SK-N-SH (cell line): ENCODE results near the gene AMIGO2. TPM values are rescaled to one million over a fixed set of nuclear protein-coding genes. Genes with fewer than 3 reads are reported as not detected.

Source experiments
- CTCF ChIA-PET: fragments of 300-600, 350-600 bp; formaldehyde crosslinking; extraction: SDS; loops from one replicate; lab custom pipeline; 2021; lab: Yijun Ruan, JAX
- POLR2A ChIA-PET: fragments of 350-600 bp; sonication (Branson Sonifier 250); formaldehyde crosslinking; extraction: SDS; loops from one replicate; lab custom pipeline; 2020; ENCODE audit warnings: antibody characterized with exemption, inconsistent platforms; lab: Yijun Ruan, JAX
- DNase-seq: peaks from one replicate; pipeline ENCODE4 v3.0.0; 2012
- H2AFZ ChIP-seq: fragments of 200-600 bp; sonication (generic); 2 replicates; pipeline ENCODE4 v1.8.1; 2016; ENCODE audit warnings: antibody characterized with exemption, mild to moderate bottlenecking, low read depth
- H3F3A ChIP-seq: fragments of 200-600 bp; sonication (generic); replicated peaks from 2 replicates; pipeline ENCODE3; 2016; ENCODE audit warnings: antibody characterized with exemption, mild to moderate bottlenecking; ENCODE audit not compliant: insufficient read depth
- H3K27ac ChIP-seq, 2 experiments: fragments of 200-500 bp in 1 of 2; fragments of 200-600 bp in 1 of 2; sonication (Bioruptor generic) in 1 of 2; sonication (generic), shearing (Covaris generic) in 1 of 2; 2 replicates each; pipeline versions ENCODE4 v1.5.1 to v1.6.1; 2014 to 2016; ENCODE audit warnings: low read depth in 2 of 2, inconsistent platforms in 1 of 2, low read length in 1 of 2, mild to moderate bottlenecking in 1 of 2, mixed read lengths in 1 of 2
- H3K27me3 ChIP-seq: fragments of 200-600 bp; sonication (generic), shearing (Covaris generic); 2 replicates; pipeline ENCODE4 v1.6.1; 2016; ENCODE audit warnings: mixed run types; ENCODE audit not compliant: insufficient read depth
- H3K36me3 ChIP-seq, 2 experiments: fragments of 200-500 bp in 1 of 2; fragments of 200-600 bp in 1 of 2; sonication (Bioruptor generic) in 1 of 2; sonication (generic) in 1 of 2; replicated peaks in 1 of 2; 2 replicates each; pipeline versions ENCODE3 to v1.5.1; 2014 to 2016; ENCODE audit warnings: low read length in 1 of 2, mild to moderate bottlenecking in 1 of 2; ENCODE audit not compliant: insufficient read depth in 2 of 2, control insufficient read depth in 1 of 2
- H3K4me1 ChIP-seq, 2 experiments: fragments of 200-500 bp in 1 of 2; fragments of 200-600 bp in 1 of 2; sonication (Bioruptor generic) in 1 of 2; sonication (generic), shearing (Covaris generic) in 1 of 2; 2 replicates each; pipeline versions ENCODE4 v1.5.1 to v1.6.1; 2014 to 2016; ENCODE audit warnings: low read depth in 1 of 2, low read length in 1 of 2, mixed run types in 1 of 2; ENCODE audit not compliant: insufficient read depth in 2 of 2, control insufficient read depth in 1 of 2
- H3K4me2 ChIP-seq: fragments of 200-600 bp; sonication (generic), shearing (Covaris generic); 2 replicates; pipeline ENCODE4 v1.6.1; 2017; ENCODE audit warnings: mixed run types
- H3K4me3 ChIP-seq, 2 experiments: fragments of 200-500 bp in 1 of 2; fragments of 200-600 bp in 1 of 2; sonication (Bioruptor generic) in 1 of 2; sonication (generic), shearing (Covaris generic) in 1 of 2; 2 replicates each; pipeline versions ENCODE4 v1.5.1 to v1.8.1; 2014 to 2016; ENCODE audit warnings: low read depth in 2 of 2, inconsistent platforms in 1 of 2, low read length in 1 of 2, mild to moderate bottlenecking in 1 of 2, mixed read lengths in 1 of 2, moderate library complexity in 1 of 2
- H3K79me2 ChIP-seq: fragments of 200-600 bp; sonication (generic); 2 replicates; pipeline ENCODE4 v1.8.1; 2017; ENCODE audit warnings: mild to moderate bottlenecking; ENCODE audit not compliant: insufficient read depth
- H3K9ac ChIP-seq: fragments of 200-600 bp; sonication (generic); 2 replicates; pipeline ENCODE4 v1.6.1; 2017; ENCODE audit warnings: mixed run types
- H3K9me2 ChIP-seq: fragments of 200-600 bp; sonication (generic); 2 replicates; pipeline ENCODE4 v1.6.1; 2017; ENCODE audit warnings: mixed run types
- H3K9me3 ChIP-seq: fragments of 200-600 bp; sonication (generic); 2 replicates; pipeline ENCODE4 v1.6.1; 2017; ENCODE audit warnings: mixed run types, mild to moderate bottlenecking, moderate library complexity
- H4K20me1 ChIP-seq: fragments of 200-600 bp; sonication (generic); 2 replicates; pipeline ENCODE4 v1.6.1; 2017; ENCODE audit warnings: mild to moderate bottlenecking, mixed run types; ENCODE audit not compliant: insufficient read depth
- FOSL2 ChIP-seq: IDR thresholded peaks from 2 replicates; pipeline ENCODE4 v1.4.0; 2012; ENCODE audit warnings: low read depth, mild to moderate bottlenecking, moderate library complexity, borderline replicate concordance
- JUND ChIP-seq: IDR thresholded peaks from 2 replicates; pipeline ENCODE4 v1.4.0; 2012
- NFIC ChIP-seq: IDR thresholded peaks from 2 replicates; pipeline ENCODE4 v1.4.0; 2012; ENCODE audit warnings: borderline replicate concordance
- RCOR1 ChIP-seq: fragments of 150-350 bp; IDR thresholded peaks from 2 replicates; pipeline ENCODE4 v1.6.1; 2017; ENCODE audit warnings: antibody characterized with exemption, low read length
- RFX5 ChIP-seq: IDR thresholded peaks from 2 replicates; pipeline ENCODE4 v1.6.1; 2012; ENCODE audit warnings: mild to moderate bottlenecking, improper control_type of control experiment, low read length
- TCF12 ChIP-seq: IDR thresholded peaks from 2 replicates; pipeline ENCODE4 v1.4.0; 2012
- YY1 ChIP-seq: IDR thresholded peaks from 2 replicates; pipeline ENCODE4 v1.4.0; 2012; ENCODE audit warnings: low read depth, mild to moderate bottlenecking
- WGBS: methylation state at CpG from one replicate; pipeline ENCODE4 v1.1.6; 2017; ENCODE audit warnings: low lambda C conversion rate; 5-methylcytosine and 5-hydroxymethylcytosine counted together
- polyA plus RNA-seq, 3 experiments: library from polyadenylated mRNA; depleted of rRNA; stranded (reverse); fragments of >200 nt; gene quantifications; 2 replicates each; pipeline ENCODE4 v1.2.3, GENCODE V29; 2012
- TF ChIP-seq, protein P1 (sequence below): fragments of 150-350 bp; IDR thresholded peaks from 2 replicates; pipeline ENCODE4 v1.6.1; 2016; ENCODE audit warnings: mild to moderate bottlenecking, low read depth, low read length
- TF ChIP-seq, protein P2 (sequence below): fragments of 150-350 bp; IDR thresholded peaks from 2 replicates; pipeline ENCODE4 v1.6.1; 2017; ENCODE audit warnings: antibody characterized with exemption, low read length, low read depth, borderline replicate concordance
- TF ChIP-seq, protein P3 (sequence below): IDR thresholded peaks from 2 replicates; pipeline ENCODE4; 2012
- TF ChIP-seq, protein P4 (sequence below): IDR thresholded peaks from 2 replicates; pipeline ENCODE4 v1.4.0; 2012; ENCODE audit warnings: low read depth, borderline replicate concordance

Gene AMIGO2
- polyA plus RNA-seq, 1 of the 3 experiments (the other 2 are of a cell fraction) = 1.2 TPM

- DNase-seq = no peak
Observed at GRCh38 chr12:47088021-47088944, 8.5 kb upstream of the AMIGO2 start.

GRCh38 chr12:47087088-47087688 lies 7.4 kb upstream of the AMIGO2 start:
- Histone ChIP-seq H4K20me1 (no peaks in the 10 kb centered on the region), H3K27ac (peak overlapping the region in 1 of 2 experiments; percentile 80; a peak in 2 of 4 replicates), H2AFZ (no peak overlapping the region), H3K9me2 (no peaks in the 10 kb centered on the region), H3F3A (peaks cover 36% of the 10 kb centered on the region), H3K4me3 (no peak overlapping the region), H3K4me1 (peaks cover 0 to 62% of the 10 kb centered on the region in 2 experiments; a peak in 2 of 4 replicates), H3K36me3 (no peaks in the 10 kb centered on the region), H3K4me2 (0 out of 2 replicates have a peak overlapping the region, but pooled peaks have one; percentile 44), H3K79me2 (no peaks in the 10 kb centered on the region), H3K27me3 (no peaks in the 10 kb centered on the region), H3K9me3 (no peaks in the 10 kb centered on the region), H3K9ac (no peak overlapping the region)
- TF ChIP-seq, protein P1, sequence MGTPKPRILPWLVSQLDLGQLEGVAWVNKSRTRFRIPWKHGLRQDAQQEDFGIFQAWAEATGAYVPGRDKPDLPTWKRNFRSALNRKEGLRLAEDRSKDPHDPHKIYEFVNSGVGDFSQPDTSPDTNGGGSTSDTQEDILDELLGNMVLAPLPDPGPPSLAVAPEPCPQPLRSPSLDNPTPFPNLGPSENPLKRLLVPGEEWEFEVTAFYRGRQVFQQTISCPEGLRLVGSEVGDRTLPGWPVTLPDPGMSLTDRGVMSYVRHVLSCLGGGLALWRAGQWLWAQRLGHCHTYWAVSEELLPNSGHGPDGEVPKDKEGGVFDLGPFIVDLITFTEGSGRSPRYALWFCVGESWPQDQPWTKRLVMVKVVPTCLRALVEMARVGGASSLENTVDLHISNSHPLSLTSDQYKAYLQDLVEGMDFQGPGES = no peak
- WGBS = 2% methylated on average over 2 of the region's 2 CpGs
- ChIA-PET POLR2A (no interaction called here), CTCF (no interaction called here)
- no peak for DNase-seq

More at GRCh38 chr12:47088021-47088944, 8.5 kb upstream of the AMIGO2 start:
- H3K9me3 ChIP-seq = no peaks in the 10 kb centered on the region
- H3K4me3 ChIP-seq = no peak overlapping the region
- H4K20me1 ChIP-seq = no peaks in the 10 kb centered on the region
- peak overlapping the region; percentile 44; the same call in 1 of the 2 replicates for H3K4me2 ChIP-seq
- POLR2A ChIA-PET = no interaction called here
- no peaks in the 10 kb centered on the region for H3K27me3 ChIP-seq
- CTCF ChIA-PET = no interaction called here
- no peaks in the 10 kb centered on the region for H3K9me2 ChIP-seq
- WGBS = 7% methylated on average over 7 of the region's 7 CpGs
- peaks cover 0 to 51% of the 10 kb centered on the region in 2 experiments; a peak in 2 of 4 replicates for H3K4me1 ChIP-seq
- peak overlapping the region in 1 of 2 experiments; percentile 80; a peak in 2 of 4 replicates for H3K27ac ChIP-seq
- no peaks in the 10 kb centered on the region for H3K79me2 ChIP-seq
- no peaks in the 10 kb centered on the region for H3K36me3 ChIP-seq
- H2AFZ ChIP-seq = peak overlapping the region; percentile 10; the same call in 1 of the 2 replicates
- peak; percentile 3; the same call in 1 of the 2 replicates for TF ChIP-seq TCF12
- TF ChIP-seq JUND = no peak
- H3F3A ChIP-seq = peaks cover 31% of the 10 kb centered on the region
- H3K9ac ChIP-seq = no peak overlapping the region

DNA sequence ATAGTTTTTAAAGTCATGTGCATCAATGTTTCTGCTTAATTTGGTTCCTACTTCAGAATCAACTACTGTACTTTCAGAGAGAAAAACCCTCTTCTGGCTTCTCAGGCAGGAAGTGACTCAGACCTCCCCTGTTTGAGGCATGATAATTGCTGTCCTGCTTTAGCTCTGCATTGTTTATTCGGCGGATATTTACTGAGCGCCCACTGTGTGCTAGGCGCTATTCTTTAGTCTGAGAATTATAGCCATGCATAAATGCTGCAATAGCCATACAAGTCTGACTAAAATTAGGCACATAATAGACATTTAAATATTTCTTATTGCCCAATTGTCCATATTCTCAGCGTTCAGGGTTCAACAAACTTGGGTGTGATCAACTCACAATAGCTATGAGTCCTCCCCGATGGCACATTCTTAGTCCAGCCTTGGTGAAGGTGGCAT lies 6.1 kb upstream of the AMIGO2 start:
- no peak overlapping the region for H3K9ac ChIP-seq
- no peaks in the 10 kb centered on the region for H3K27me3 ChIP-seq
- no peak overlapping the region for H2AFZ ChIP-seq
- H3K27ac ChIP-seq = peak overlapping the region in 1 of 2 experiments; percentile 80; a peak in 2 of 4 replicates
- H3K4me3 ChIP-seq = no peak overlapping the region
- H3K9me2 ChIP-seq = no peaks in the 10 kb centered on the region
- no peaks in the 10 kb centered on the region for H4K20me1 ChIP-seq
- peak overlapping the region; percentile 70 for H3K4me2 ChIP-seq
- no peaks in the 10 kb centered on the region for H3K9me3 ChIP-seq
- H3K36me3 ChIP-seq = no peaks in the 10 kb centered on the region
- peaks cover 0 to 62% of the 10 kb centered on the region in 2 experiments; a peak in 2 of 4 replicates for H3K4me1 ChIP-seq
- ChIA-PET CTCF (no interaction called here), POLR2A (no interaction called here)
- DNase-seq = no peak
- H3F3A ChIP-seq = peaks cover 50% of the 10 kb centered on the region
- 4% methylated on average over 6 of the region's 6 CpGs for WGBS
- H3K79me2 ChIP-seq = no peaks in the 10 kb centered on the region
- TF ChIP-seq YY1 = no peak
- TF ChIP-seq, protein P2, sequence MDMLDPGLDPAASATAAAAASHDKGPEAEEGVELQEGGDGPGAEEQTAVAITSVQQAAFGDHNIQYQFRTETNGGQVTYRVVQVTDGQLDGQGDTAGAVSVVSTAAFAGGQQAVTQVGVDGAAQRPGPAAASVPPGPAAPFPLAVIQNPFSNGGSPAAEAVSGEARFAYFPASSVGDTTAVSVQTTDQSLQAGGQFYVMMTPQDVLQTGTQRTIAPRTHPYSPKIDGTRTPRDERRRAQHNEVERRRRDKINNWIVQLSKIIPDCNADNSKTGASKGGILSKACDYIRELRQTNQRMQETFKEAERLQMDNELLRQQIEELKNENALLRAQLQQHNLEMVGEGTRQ = no peak
- TF ChIP-seq, protein P3, sequence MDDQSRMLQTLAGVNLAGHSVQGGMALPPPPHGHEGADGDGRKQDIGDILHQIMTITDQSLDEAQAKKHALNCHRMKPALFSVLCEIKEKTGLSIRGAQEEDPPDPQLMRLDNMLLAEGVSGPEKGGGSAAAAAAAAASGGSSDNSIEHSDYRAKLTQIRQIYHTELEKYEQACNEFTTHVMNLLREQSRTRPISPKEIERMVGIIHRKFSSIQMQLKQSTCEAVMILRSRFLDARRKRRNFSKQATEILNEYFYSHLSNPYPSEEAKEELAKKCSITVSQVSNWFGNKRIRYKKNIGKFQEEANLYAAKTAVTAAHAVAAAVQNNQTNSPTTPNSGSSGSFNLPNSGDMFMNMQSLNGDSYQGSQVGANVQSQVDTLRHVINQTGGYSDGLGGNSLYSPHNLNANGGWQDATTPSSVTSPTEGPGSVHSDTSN = peak; percentile 30; the same call in 1 of the 2 replicates
- peak; percentile 70; the same call in 1 of the 2 replicates for TF ChIP-seq FOSL2
- TF ChIP-seq RCOR1 = no peak
- no peak for TF ChIP-seq RFX5
- TF ChIP-seq TCF12 = peak; percentile 56; the same call in 1 of the 2 replicates
- TF ChIP-seq NFIC = no peak
- peak; percentile 68 for TF ChIP-seq JUND
- TF ChIP-seq, protein P4, sequence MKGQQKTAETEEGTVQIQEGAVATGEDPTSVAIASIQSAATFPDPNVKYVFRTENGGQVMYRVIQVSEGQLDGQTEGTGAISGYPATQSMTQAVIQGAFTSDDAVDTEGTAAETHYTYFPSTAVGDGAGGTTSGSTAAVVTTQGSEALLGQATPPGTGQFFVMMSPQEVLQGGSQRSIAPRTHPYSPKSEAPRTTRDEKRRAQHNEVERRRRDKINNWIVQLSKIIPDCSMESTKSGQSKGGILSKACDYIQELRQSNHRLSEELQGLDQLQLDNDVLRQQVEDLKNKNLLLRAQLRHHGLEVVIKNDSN = no peak
